WERI-Rb-1 (cell line): ENCODE data around the gene XPNPEP2.

Experiments used
- DNase-seq: peaks from one replicate; pipeline ENCODE4 v3.0.0-alpha.2; 2020
- H3K27ac ChIP-seq: fragments of 250-450 bp; sonication (Bioruptor Pico); 2 replicates; pipeline ENCODE4 v1.5.1; 2020; ENCODE audit warnings: mild to moderate bottlenecking, moderate library complexity
- H3K27me3 ChIP-seq: fragments of 250-450 bp; sonication (Bioruptor Pico); 2 replicates; pipeline ENCODE4 v1.5.1; 2021; ENCODE audit warnings: mild to moderate bottlenecking, low read depth, moderate library complexity; ENCODE audit not compliant: insufficient read depth, severe bottlenecking
- H3K36me3 ChIP-seq: fragments of 250-450 bp; sonication (Bioruptor Pico); 2 replicates; pipeline ENCODE4 v1.5.1; 2020; ENCODE audit warnings: mild to moderate bottlenecking, moderate library complexity
- H3K4me3 ChIP-seq: 2 replicates; pipeline ENCODE4 v1.5.1; 2011; ENCODE audit warnings: low read depth, mild to moderate bottlenecking, control low read depth, low read length
- H3K9me3 ChIP-seq: fragments of 250-450 bp; sonication (Bioruptor Pico); 2 replicates; pipeline ENCODE4 v1.5.1; 2021; ENCODE audit warnings: mild to moderate bottlenecking, moderate library complexity; ENCODE audit not compliant: severe bottlenecking
- TF ChIP-seq, protein P1 (sequence below): IDR thresholded peaks from 2 replicates; pipeline ENCODE4 v1.5.1; 2011; ENCODE audit warnings: low read depth, mild to moderate bottlenecking, control low read depth, inconsistent platforms, low read length

Gene XPNPEP2

DNA sequence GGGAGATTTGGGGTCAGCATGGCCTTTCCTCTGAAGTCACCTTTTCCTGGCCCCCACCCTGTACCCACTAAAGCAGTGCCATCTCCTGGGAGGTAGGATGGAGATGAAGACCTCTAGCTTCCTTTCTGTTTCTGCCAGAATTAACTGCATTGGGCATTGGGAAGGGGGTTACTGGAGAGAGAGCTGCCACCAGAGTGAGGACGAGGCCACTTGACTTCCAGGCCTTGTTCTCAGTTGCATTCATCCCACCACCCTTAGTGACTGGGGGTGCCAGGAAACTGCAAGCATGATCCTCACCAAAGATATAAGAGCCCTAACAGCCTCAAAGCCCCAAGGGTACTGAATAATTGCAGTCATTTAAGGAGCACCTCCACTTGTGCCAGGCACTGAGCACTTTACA, 56.8 kb downstream of the XPNPEP2 start:
- H3K27ac ChIP-seq = no peak overlapping the region
- H3K36me3 ChIP-seq = no peaks in the 10 kb centered on the region
- TF ChIP-seq, protein P1, sequence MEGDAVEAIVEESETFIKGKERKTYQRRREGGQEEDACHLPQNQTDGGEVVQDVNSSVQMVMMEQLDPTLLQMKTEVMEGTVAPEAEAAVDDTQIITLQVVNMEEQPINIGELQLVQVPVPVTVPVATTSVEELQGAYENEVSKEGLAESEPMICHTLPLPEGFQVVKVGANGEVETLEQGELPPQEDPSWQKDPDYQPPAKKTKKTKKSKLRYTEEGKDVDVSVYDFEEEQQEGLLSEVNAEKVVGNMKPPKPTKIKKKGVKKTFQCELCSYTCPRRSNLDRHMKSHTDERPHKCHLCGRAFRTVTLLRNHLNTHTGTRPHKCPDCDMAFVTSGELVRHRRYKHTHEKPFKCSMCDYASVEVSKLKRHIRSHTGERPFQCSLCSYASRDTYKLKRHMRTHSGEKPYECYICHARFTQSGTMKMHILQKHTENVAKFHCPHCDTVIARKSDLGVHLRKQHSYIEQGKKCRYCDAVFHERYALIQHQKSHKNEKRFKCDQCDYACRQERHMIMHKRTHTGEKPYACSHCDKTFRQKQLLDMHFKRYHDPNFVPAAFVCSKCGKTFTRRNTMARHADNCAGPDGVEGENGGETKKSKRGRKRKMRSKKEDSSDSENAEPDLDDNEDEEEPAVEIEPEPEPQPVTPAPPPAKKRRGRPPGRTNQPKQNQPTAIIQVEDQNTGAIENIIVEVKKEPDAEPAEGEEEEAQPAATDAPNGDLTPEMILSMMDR = no peak
- no peaks in the 10 kb centered on the region for H3K9me3 ChIP-seq
- DNase-seq = no peak
- peaks cover 3% of the 10 kb centered on the region for H3K27me3 ChIP-seq
- no peak overlapping the region for H3K4me3 ChIP-seq

- Histone ChIP-seq H3K27me3 (peaks cover 3% of the 10 kb centered on the region), H3K4me3 (no peak overlapping the region), H3K9me3 (no peaks in the 10 kb centered on the region), H3K27ac (no peak overlapping the region), H3K36me3 (no peaks in the 10 kb centered on the region)
- no peak for DNase-seq
- TF ChIP-seq, protein P1 = no peak
Observed at GRCh38 chrX:129797251-129797906, 58.6 kb downstream of the XPNPEP2 start.

DNA sequence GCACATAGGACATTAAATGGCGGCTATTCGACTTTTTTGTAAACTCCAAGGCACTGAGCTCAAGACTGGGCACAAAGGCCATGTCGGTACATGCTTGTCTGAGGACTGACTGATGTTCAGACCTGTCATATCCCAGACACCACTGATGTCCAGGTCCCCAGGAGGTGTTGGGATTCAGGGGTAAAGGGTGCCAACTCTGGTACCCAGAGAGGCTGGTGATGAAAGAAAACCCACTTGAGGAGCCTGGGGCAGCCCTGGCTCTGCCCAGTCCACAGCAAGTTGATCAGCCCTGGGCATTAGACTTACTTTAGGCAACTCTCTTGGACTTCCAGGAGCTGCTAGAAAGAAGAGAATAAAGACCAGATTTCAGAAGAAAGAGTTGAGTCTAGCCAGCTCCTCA, 59.7 kb downstream of the XPNPEP2 start:
- Histone ChIP-seq H3K4me3 (no peak overlapping the region), H3K9me3 (no peaks in the 10 kb centered on the region), H3K36me3 (no peaks in the 10 kb centered on the region), H3K27ac (no peak overlapping the region), H3K27me3 (peaks cover 3% of the 10 kb centered on the region)
- TF ChIP-seq, protein P1 = no peak
- no peak for DNase-seq

- peaks cover 3% of the 10 kb centered on the region for H3K27me3 ChIP-seq
- H3K9me3 ChIP-seq = no peaks in the 10 kb centered on the region
- TF ChIP-seq, protein P1 = no peak
- H3K4me3 ChIP-seq = no peak overlapping the region
- no peak for DNase-seq
- no peaks in the 10 kb centered on the region for H3K36me3 ChIP-seq
- H3K27ac ChIP-seq = no peak overlapping the region
Observed at GRCh38 chrX:129798888-129799287, 60.1 kb downstream of the XPNPEP2 start.

DNA sequence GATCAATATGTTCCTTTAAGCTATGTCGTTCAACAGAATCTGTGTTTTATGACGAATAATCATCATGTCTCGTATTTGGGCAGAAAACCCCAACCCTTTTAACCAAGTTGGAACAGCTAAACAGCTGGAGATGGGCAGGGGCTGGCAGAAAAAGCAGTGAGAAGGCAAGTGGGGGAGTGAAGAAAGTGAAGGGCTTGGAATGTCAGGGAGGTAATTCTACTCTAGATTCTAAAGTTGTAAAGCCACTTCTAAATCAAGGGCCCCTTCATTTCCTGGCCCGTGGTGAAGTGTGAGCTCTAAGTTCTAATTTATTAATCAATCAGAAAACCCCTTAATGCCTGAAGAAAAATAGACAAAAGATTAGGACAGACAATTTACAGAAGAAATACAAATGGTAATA, 61.4 kb downstream of the XPNPEP2 start:
- no peak overlapping the region for H3K27ac ChIP-seq
- no peaks in the 10 kb centered on the region for H3K36me3 ChIP-seq
- H3K27me3 ChIP-seq = peaks cover 5% of the 10 kb centered on the region
- H3K4me3 ChIP-seq = no peak overlapping the region
- TF ChIP-seq, protein P1 = no peak
- no peak for DNase-seq
- no peaks in the 10 kb centered on the region for H3K9me3 ChIP-seq

- TF ChIP-seq, protein P1 = no peak
- no peak for DNase-seq
- no peaks in the 10 kb centered on the region for H3K9me3 ChIP-seq
- peaks cover 3% of the 10 kb centered on the region; the same call in 1 of the 2 replicates for H3K36me3 ChIP-seq
- H3K27me3 ChIP-seq = peaks cover 2% of the 10 kb centered on the region
- no peak overlapping the region for H3K27ac ChIP-seq
- H3K4me3 ChIP-seq = no peak overlapping the region
Observed at GRCh38 chrX:129802863-129803262, 64.1 kb downstream of the XPNPEP2 start.
